ENCODE measurements around the gene DNAH3. TPM values are rescaled to one million over a fixed set of nuclear protein-coding genes. Genes with fewer than 3 reads are reported as not detected.
A peak's percentile ranks its signal among the peaks of the same experiment; 100 is the strongest.
"Not testable (repeated sequence)": the region's sequence is repeated elsewhere in the genome, so short reads cannot be mapped to it uniquely, and the experiment has no call there.

The DNAH3 gene
- total RNA-seq, 1 experiment from 2014 or later: not detected

- DNase-seq (ENCODE audit: low read depth): no peak
Observed at GRCh38 chr16:21128991-21129390, 21.7 kb downstream of the DNAH3 start.

DNA sequence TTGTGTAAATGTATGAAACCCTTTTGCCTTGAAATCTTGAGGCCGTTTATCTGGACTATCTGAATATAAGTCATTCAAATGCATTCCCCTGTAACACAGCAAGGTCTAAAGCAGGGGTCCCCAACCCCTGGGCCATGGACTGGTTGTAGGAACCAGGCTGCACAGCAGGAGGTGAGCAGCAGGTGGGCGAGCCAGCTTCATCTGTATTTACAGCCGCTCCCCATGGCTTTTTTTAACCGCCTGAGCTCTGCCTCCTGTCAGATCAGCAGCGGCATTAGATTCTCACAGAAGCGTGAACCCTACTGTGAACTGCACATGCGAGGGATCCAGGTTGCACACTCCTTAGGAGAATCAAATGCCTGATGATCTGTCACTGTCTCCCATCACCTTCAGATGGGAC, 24.1 kb downstream of the DNAH3 start:
- DNase-seq (ENCODE audit: low read depth): no peak

GRCh38 chr16:21125191-21125590, 25.5 kb downstream of the DNAH3 start:
- no peak for DNase-seq (ENCODE audit: low read depth)

DNA sequence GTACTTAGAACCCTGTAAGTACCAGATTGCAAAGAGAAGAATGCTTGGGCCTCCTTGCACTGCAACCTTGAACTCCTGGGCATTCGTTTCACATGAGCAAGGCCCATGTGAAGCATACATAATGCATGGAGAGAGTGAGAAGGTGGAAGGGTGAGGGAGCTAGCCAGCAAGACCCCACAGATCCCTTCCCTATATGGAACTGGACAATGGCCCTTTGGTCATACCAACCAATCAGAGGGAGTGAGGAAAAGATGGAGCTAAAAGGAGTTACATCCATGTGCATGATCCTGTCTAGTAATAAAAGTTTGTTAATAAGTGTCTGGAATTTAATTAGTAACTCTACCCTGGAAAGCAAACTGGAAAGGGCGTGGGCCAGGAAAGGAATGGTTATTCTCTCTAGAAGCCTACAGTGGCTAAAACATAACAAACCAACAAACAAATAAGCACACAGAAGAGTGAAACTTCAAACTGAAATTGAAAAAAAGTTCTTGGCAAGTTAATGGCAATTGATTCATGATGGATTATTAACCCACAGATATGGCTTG, 29.6 kb downstream of the DNAH3 start:
- no peak for DNase-seq (ENCODE audit: low read depth)

- no peak for DNase-seq (ENCODE audit: low read depth)
Observed at GRCh38 chr16:21117567-21117966, 33.1 kb downstream of the DNAH3 start.

GRCh38 chr16:21116148-21116693, 34.4 kb downstream of the DNAH3 start:
- DNase-seq (ENCODE audit: low read depth): peak; percentile 50

GRCh38 chr16:21115551-21115950, 35.1 kb downstream of the DNAH3 start:
- not testable (repeated sequence) for DNase-seq (ENCODE audit: low read depth)

GRCh38 chr16:21103941-21104860, 46.4 kb downstream of the DNAH3 start:
- peak; percentile 23 for DNase-seq (ENCODE audit: low read depth)

DNA sequence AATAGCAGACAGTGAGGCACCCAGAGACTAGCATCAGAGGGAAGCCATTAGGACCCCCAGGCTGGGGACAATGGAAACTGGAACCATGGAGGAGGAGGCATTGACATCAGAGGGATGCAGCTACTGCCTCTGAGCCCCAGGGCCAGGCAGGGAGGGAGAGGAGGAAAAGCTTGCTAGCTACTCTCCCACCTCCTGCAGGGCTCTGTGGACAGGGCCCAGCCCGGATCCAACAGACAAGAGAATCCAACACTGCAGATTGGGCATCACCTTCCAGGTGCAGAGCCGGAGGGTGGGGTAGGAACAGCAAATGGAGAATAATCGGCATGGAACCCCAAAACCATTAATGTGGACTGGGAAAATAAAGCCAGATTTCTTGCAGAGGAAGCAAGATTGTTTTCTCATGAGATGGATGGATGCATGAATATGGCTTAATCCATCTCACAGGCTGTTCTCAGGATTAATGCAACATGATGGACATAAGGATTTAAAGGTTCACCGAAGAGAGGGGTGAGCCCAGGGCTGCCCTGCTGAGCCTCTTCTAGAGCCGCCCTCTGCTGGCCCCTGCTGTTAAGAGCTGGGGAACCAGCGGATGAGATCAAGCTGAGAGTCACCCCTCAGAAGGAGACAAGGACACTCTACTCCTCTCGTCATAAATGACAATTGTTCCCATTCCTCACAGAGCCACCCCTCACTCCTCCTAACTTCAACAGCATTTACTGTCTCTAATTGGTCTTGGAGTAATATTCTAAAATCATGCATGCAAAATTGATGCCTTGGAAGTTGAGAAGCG, 48.8 kb downstream of the DNAH3 start:
- DNase-seq (ENCODE audit: low read depth): peak; percentile 38

DNA sequence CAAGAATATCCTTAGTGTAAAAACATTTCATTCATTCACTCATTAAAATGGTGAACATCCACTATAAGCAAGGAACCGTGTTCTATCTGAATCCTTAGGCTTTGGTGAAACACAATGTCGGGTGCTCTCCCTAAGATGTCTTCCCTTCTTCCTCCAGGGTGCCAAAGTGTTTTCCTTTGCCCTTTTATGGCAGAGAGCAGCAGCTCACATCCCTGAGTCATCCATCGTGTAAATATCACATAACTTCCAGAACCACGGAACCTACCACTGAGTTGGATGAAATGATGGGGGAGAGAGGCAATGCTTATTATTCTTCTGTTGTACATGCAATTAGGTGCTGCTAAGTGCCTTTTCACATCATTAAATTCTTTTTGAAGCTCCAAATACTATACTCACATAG, 50.2 kb downstream of the DNAH3 start:
- DNase-seq (ENCODE audit: low read depth): peak; percentile 82

- peak; percentile 19 for DNase-seq (ENCODE audit: low read depth)
Observed at GRCh38 chr16:21097151-21097550, 53.5 kb downstream of the DNAH3 start.

DNA sequence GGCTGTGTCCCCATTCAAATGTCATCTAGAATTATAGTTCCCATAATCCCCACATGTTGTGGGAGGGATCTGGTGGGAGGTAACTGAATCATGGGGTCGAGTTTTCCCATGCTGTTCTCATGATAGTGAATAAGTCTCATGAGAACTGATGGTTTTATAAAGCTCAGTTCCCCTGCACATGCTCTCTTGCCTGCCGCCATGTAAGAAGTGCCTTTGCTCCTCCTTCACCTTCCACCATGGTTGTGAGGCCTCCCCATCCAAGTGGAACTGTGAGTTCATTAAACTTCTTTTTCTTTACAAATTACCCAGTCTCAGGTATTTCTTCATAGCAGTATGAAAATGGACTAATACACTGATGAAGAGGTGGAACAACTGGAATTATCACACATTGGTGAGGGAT, 55.9 kb downstream of the DNAH3 start:
- not testable (repeated sequence) for DNase-seq (ENCODE audit: low read depth)

DNA sequence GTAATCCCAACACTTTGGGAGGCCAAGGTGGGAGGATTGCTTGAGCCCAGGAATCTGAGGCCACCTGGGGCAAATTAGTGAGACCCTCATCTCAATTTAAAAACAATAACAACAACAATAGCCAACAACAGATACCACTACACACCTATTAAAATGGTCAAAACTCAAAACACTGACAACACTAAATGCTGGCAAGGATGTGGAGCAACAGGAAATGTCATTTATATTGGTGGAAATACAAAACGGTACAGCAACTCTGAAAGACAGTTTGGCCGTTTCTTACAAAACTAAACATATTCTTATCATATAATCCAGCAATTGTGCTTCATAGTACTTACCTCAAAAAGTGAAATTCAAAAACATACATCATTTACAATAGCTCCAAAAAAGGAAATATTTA, 57.7 kb downstream of the DNAH3 start:
- DNase-seq (ENCODE audit: low read depth): no peak

DNA sequence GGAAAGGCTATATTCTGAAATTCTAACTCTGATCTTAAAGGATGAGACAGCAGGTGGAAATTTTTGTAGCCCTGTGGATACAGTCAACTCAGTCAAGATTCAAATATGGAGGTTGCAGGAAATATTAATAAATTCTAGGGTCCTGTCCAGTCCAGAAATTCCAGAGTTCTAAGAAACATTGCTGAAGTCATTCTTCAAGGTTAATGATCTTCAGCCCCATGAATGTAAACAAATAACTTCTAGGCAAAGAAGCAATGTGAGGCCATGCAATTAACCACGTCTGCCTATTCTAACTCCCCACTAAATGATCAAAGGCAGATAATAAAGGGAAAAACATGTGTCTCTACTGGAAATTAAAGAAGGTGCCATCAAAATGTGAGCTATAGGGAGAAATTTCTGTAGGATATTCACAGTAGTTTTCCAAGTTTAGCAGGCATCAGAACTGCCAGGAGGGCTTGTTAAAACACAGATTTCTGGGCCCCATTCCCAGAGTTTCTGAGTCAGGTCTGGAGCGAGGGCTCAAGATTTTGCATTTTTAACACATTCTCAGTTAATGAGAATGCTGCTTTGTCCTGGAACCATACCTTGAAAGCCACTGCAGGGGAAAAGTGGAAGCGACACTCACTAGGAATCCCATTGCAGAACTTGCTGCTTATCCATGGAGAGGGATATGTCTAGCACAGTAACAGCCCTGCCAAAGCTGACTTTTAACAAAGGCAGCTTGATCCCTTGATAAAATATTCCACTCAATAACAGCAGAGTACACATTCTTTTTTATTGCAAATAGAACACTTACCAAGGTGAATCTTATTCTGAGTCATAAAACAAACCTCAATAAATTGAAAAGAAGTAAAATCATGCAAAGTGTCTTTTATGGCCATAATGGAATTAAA, 61.8 kb downstream of the DNAH3 start:
- DNase-seq (ENCODE audit: low read depth): peak; percentile 8

GRCh38 chr16:21088143-21088542, 62.5 kb downstream of the DNAH3 start:
- DNase-seq (ENCODE audit: low read depth): no peak

DNA sequence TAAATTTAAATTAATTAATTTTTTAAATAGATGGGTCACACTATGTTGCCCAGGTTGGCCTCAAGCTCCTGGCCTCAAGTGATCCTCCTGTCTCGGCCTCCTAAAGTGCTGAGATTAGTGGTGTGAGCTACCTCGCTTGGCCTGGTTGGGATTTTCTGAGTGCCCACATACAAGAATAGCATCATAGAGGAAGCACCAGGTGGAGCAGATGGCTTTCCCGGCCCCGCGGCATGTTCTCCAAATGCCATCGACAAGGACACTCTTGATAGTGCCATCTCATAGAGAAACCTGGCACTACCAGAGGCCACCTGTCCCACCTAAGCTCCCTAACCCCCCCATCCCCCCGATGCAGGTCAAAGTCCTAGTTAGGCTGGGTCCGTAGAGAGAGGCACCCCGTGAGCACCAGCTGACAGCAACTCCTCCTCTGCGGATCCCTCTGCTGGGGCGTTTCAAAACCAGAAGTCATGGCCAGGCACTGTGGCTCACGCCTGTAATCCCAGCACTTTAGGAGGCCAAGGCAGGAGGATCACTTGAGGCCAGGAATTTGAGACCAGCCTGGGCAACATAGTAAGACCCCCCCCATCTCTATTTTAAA, 65.9 kb downstream of the DNAH3 start:
- no peak for DNase-seq (ENCODE audit: low read depth)

GRCh38 chr16:21083729-21084268, 66.8 kb downstream of the DNAH3 start:
- DNase-seq (ENCODE audit: low read depth): peak; percentile 47

- no peak for DNase-seq (ENCODE audit: low read depth)
Observed at GRCh38 chr16:21081329-21081728, 69.3 kb downstream of the DNAH3 start.

DNA sequence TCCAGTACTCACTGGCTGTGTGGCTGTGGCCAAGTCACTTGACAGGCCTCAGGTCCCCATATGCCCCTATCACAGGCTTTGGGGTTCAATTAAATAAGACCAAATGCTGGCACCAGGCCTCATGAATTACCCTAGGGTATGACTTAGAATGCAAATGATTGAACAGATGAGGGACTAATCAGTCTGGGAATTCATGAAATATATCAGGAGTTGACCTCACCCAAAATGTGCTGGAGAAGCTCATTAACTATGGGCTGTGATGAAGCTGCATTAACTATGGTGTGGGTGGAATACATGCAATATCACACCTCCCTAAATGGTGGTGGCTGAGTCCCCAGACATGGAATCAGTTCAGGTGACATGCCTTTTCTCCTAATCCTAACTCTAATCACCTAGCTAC, 72.1 kb downstream of the DNAH3 start:
- no peak for DNase-seq (ENCODE audit: low read depth)

- DNase-seq (ENCODE audit: low read depth): no peak
Observed at GRCh38 chr16:21076186-21076883, 74.3 kb downstream of the DNAH3 start.
